ENCODE results near the gene SMYD3. TPM values are rescaled to one million over a fixed set of nuclear protein-coding genes. Genes with fewer than 3 reads are reported as not detected.

SMYD3 gene
- total and polyA plus RNA-seq, 2 of the 13 experiments (the other 11 are each of a cell fraction or from before 2014, with no cell fraction given): 27.7 to 35.8 TPM

- FAIRE-seq (no peak), ATAC-seq (no peak)
Measured at GRCh38 chr1:245721488-245721887, 785.6 kb downstream of the SMYD3 start.

More at GRCh38 chr1:245721488-245721887, 785.6 kb downstream of the SMYD3 start:
- ChIA-PET POLR2A (no interaction called here), CTCF (ENCODE audit: low intra/inter-chr PET ratio, low total read pairs) (no interaction called here)
- in situ Hi-C loops (cut with HindIII; ENCODE audit: extremely low pct_ligation_motif_present, low pct_unique_long_range_greater_than_20kb) (no loop called here), intact Hi-C loops (cut with micrococcal nuclease; ENCODE audit: unreplicated experiment) (no loop called here)
- no peak overlapping the region for H3K4me2 ChIP-seq (ENCODE audit: low read depth, low read length)
- TF ChIP-seq ZNF878 (CRISPR knock-in tag; IDR thresholded peaks at IDR 0.05): no peak
- TF ChIP-seq FOXK2 (IDR thresholded peaks at IDR 0.05): no peak
- no peak for TF ChIP-seq ADNP (CRISPR knock-in tag; IDR thresholded peaks at IDR 0.05)
- TF ChIP-seq ZNF629 (CRISPR knock-in tag; conservative IDR thresholded peaks at IDR 0.05): no peak
- TF ChIP-seq ZBTB2 (CRISPR knock-in tag; IDR thresholded peaks at IDR 0.05; ENCODE audit: low read depth): no peak
- TF ChIP-seq GPBP1L1 (CRISPR knock-in tag; IDR thresholded peaks at IDR 0.05): no peak
- no peak for TF ChIP-seq SP2 (CRISPR knock-in tag; IDR thresholded peaks at IDR 0.05)
- no peak for TF ChIP-seq ZNF569 (CRISPR knock-in tag; IDR thresholded peaks at IDR 0.05; ENCODE audit: borderline replicate concordance)
- TF ChIP-seq REL (CRISPR knock-in tag; conservative IDR thresholded peaks at IDR 0.05): no peak
- no peak for TF ChIP-seq ZNF598 (CRISPR knock-in tag; IDR thresholded peaks at IDR 0.05; ENCODE audit: borderline replicate concordance)
- TF ChIP-seq, protein P1, sequence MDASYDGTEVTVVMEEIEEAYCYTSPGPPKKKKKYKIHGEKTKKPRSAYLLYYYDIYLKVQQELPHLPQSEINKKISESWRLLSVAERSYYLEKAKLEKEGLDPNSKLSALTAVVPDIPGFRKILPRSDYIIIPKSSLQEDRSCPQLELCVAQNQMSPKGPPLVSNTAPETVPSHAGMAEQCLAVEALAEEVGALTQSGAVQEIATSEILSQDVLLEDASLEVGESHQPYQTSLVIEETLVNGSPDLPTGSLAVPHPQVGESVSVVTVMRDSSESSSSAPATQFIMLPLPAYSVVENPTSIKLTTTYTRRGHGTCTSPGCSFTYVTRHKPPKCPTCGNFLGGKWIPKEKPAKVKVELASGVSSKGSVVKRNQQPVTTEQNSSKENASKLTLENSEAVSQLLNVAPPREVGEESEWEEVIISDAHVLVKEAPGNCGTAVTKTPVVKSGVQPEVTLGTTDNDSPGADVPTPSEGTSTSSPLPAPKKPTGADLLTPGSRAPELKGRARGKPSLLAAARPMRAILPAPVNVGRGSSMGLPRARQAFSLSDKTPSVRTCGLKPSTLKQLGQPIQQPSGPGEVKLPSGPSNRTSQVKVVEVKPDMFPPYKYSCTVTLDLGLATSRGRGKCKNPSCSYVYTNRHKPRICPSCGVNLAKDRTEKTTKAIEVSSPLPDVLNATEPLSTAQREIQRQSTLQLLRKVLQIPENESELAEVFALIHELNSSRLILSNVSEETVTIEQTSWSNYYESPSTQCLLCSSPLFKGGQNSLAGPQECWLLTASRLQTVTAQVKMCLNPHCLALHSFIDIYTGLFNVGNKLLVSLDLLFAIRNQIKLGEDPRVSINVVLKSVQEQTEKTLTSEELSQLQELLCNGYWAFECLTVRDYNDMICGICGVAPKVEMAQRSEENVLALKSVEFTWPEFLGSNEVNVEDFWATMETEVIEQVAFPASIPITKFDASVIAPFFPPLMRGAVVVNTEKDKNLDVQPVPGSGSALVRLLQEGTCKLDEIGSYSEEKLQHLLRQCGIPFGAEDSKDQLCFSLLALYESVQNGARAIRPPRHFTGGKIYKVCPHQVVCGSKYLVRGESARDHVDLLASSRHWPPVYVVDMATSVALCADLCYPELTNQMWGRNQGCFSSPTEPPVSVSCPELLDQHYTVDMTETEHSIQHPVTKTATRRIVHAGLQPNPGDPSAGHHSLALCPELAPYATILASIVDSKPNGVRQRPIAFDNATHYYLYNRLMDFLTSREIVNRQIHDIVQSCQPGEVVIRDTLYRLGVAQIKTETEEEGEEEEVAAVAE (CRISPR knock-in tag; IDR thresholded peaks at IDR 0.05; ENCODE audit: borderline replicate concordance): no peak
- no peaks in the 10 kb centered on the region for H3K36me3 ChIP-seq (replicated peaks in 1 of 2; ENCODE audit: control insufficient read depth in 1 of 2, insufficient read depth in 2 of 2, low read length in 2 of 2)
- BruUV-seq (replicated peaks): no TSS peak
- WGBS (ENCODE audit: low lambda C conversion rate): 40% methylated on average over 3 of the region's 4 CpGs
- no peaks in the 10 kb centered on the region for H3K79me2 ChIP-seq (ENCODE audit: insufficient read depth, low read length)
- no peaks in the 10 kb centered on the region for H3K27me3 ChIP-seq (ENCODE audit: control insufficient read depth in 1 of 2, insufficient read depth in 2 of 2, low read length in 2 of 2)
- H3K9ac ChIP-seq (ENCODE audit: insufficient read depth, low read depth, low read length): no peak overlapping the region
- H4K20me1 ChIP-seq (ENCODE audit: insufficient read depth, low read length): no peaks in the 10 kb centered on the region
- no peak for DNase-seq (ENCODE audit: low spot score)
- H3K9me3 ChIP-seq (ENCODE audit: low read length): no peaks in the 10 kb centered on the region
- no peaks in the 10 kb centered on the region for H3K4me1 ChIP-seq (ENCODE audit: insufficient read depth, low read length)
- H3K4me3 ChIP-seq (replicated peaks in 1 of 3; ENCODE audit: insufficient read depth in 1 of 3, low read depth in 2 of 3, low read length in 3 of 3): no peak overlapping the region
- no peak overlapping the region for H3K27ac ChIP-seq (ENCODE audit: extremely low read length, insufficient read depth, low read length)
- no peak overlapping the region for H2AFZ ChIP-seq (ENCODE audit: low read length)
